Left lung (tissue), 10 donors: Measurements from ENCODE around the gene POLL. TPM values are rescaled to one million over a fixed set of nuclear protein-coding genes. Genes with fewer than 3 reads are reported as not detected.

Source experiments
- ATAC-seq: fragments of 200-7000 bp; cut with Tn5 transposase; one replicate; pipeline ENCODE4 v1.9.1; 2020; ENCODE audit warnings: moderate library complexity
- DNase-seq, 4 donors: peaks; one replicate each; pipeline ENCODE4 v3.0.0-alpha.2; 2013 to 2020
- H3K27ac ChIP-seq, 2 donors: fragments of 200-600 bp; sonication (generic) in 1 of 2; one replicate each; pipeline versions ENCODE4 v1.5.0 to v1.8.0; 2020 to 2021
- H3K27me3 ChIP-seq, 2 donors: fragments of 200-600 bp; sonication (generic) in 1 of 2; one replicate each; pipeline versions ENCODE4 v1.5.0 to v1.8.0; 2020 to 2021
- H3K36me3 ChIP-seq, 2 donors: fragments of 200-600 bp; sonication (generic) in 1 of 2; one replicate each; pipeline versions ENCODE4 v1.5.0 to v1.8.0; 2020 to 2021
- H3K4me1 ChIP-seq, 2 donors: fragments of 200-600 bp; one replicate each; pipeline ENCODE4 v1.8.0; 2021
- H3K4me3 ChIP-seq, 2 donors: fragments of 200-600 bp; sonication (generic) in 1 of 2; one replicate each; pipeline versions ENCODE4 v1.5.0 to v1.8.0; 2020 to 2021; ENCODE audit warnings: mild to moderate bottlenecking in 1 of 2
- H3K9me3 ChIP-seq, 2 donors: fragments of 200-600 bp; sonication (generic) in 1 of 2; one replicate each; pipeline versions ENCODE4 v1.5.0 to v1.8.0; 2020 to 2021
- CTCF ChIP-seq, 2 donors: fragments of 200-600 bp; sonication (generic) in 1 of 2; IDR thresholded peaks; one replicate each; pipeline versions ENCODE4 v1.5.0 to v1.8.0; 2021; ENCODE audit warnings: antibody characterized with exemption in 2 of 2
- intact Hi-C, 2 donors: fragments of 100-400 bp; cut with DNase I; formaldehyde crosslinking; loops; one replicate each; pipeline versions ENCODE4 v1.11.2 to v1.14.2; 2022
- polyA plus RNA-seq, 6 donors: library from polyadenylated mRNA; unstranded; fragments of 120-200 nt; gene quantifications; one replicate each; pipeline ENCODE4 v1.2.1, GENCODE V29; 2013; ENCODE audit not compliant: insufficient read length in 6 of 6
- total RNA-seq, 2 donors: library from RNA; stranded (reverse); fragmentation: NEBNext Ultra II Directional; extraction: Animal tissue kit (Norgen Biotek cat#: 25700); gene quantifications; one replicate each; pipeline ENCODE4 v1.2.1, GENCODE V29; 2021
- donor health status: DM: no; HTN: yes; CAD: no.
- donor health status: DM: no; HTN: no; CAD: no.

The POLL gene
- total and polyA plus RNA-seq, 8 donors, result 22.2 to 39.0 (median 34.4) TPM

DNA sequence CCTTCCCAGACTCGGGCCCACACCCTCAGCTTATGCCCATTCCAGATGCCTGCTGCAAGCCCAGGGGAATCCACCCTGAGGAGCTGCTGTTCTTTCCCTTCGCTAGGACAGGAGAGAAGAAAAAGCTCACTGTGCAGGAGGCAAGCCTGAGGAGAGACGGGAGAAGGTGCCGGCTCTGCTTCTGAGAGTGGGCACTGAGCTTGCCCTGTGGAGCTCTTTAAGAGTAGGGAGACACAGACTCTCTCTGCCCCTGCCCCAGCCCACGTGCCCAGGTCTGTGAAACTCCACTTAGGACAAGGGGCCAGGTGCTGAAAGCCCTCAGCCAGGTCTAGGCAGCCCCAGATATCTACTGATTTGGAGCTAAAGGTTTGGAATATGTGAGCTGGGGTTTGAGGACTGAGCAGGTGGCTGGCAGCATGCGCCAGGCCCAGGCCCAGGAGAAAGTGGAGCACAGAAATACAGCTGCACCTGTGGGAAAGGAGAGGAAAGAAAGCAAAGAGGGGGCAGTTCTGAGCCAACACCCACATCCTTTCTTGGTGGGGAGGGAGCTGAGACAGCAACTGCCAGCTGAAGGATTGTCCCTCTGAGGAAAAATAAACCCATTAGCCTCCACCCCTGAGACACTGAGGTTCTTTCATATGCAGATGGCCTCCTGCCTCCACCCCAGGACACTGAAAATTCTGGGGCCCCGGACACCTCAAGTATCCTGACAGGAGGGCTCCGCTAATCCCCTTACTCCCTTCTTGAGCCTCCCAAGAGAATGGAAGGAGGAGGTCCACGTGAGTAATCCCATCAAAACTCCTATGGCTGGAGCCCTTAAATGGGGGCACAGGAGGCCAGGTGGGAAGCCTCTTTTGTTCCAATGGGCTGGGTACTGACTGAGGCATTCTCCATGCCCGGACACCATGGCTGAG, 7.3 kb downstream of the POLL start:
- Histone ChIP-seq H3K4me3 (no peak overlapping the region), H3K36me3 (peaks cover 0 to 65% of the 10 kb centered on the region in 2 donors), H3K9me3 (no peaks in the 10 kb centered on the region), H3K4me1 (no peaks in the 10 kb centered on the region), H3K27me3 (no peaks in the 10 kb centered on the region), H3K27ac (no peak overlapping the region)
- DNase-seq, result no peak
- intact Hi-C loops, result no loop called here
- no peak for ATAC-seq
- TF ChIP-seq CTCF (IDR thresholded peaks at IDR 0.05), result no peak

GRCh38 chr10:101579516-101579870, 8.6 kb downstream of the POLL start:
- Histone ChIP-seq H3K27ac (no peak overlapping the region), H3K36me3 (peaks cover 0 to 58% of the 10 kb centered on the region in 2 donors), H3K4me1 (no peaks in the 10 kb centered on the region), H3K9me3 (no peaks in the 10 kb centered on the region), H3K27me3 (no peaks in the 10 kb centered on the region), H3K4me3 (no peak overlapping the region)
- no peak for TF ChIP-seq CTCF (IDR thresholded peaks at IDR 0.05)
- DNase-seq (no peak), ATAC-seq (no peak)
- intact Hi-C loops, result no loop called here

- TF ChIP-seq CTCF (IDR thresholded peaks at IDR 0.05), result no peak
- no peak overlapping the region for H3K4me3 ChIP-seq
- no peaks in the 10 kb centered on the region for H3K27me3 ChIP-seq
- no peak for DNase-seq
- intact Hi-C loops, result no loop called here
- no peaks in the 10 kb centered on the region for H3K4me1 ChIP-seq
- H3K9me3 ChIP-seq, result no peaks in the 10 kb centered on the region
- H3K27ac ChIP-seq, result no peak overlapping the region
- H3K36me3 ChIP-seq, result peaks cover 0 to 56% of the 10 kb centered on the region in 2 donors
- ATAC-seq, result no peak
Measured at GRCh38 chr10:101578803-101579515, 9.1 kb downstream of the POLL start.

- peaks cover 0 to under 1% of the 10 kb centered on the region in 2 donors for H3K9me3 ChIP-seq
- H3K27me3 ChIP-seq, result no peaks in the 10 kb centered on the region
- no peak overlapping the region for H3K27ac ChIP-seq
- intact Hi-C loops, result no loop called here
- H3K4me3 ChIP-seq, result no peak overlapping the region
- ATAC-seq (no peak), DNase-seq (no peak)
- no peak for TF ChIP-seq CTCF (IDR thresholded peaks at IDR 0.05)
- peaks cover 0 to 51% of the 10 kb centered on the region in 2 donors for H3K36me3 ChIP-seq
- no peaks in the 10 kb centered on the region for H3K4me1 ChIP-seq
Measured at GRCh38 chr10:101578192-101578591, 9.9 kb downstream of the POLL start.
